Activated CD4-positive, alpha-beta T cell treated with anti-CD3 and anti-CD28 coated beads, Interleukin-2, amount 10 ng/mL, durations not matched to agents 24 days and 14 days (primary cell): Measurements from ENCODE around the gene ST13. TPM values are rescaled to one million over a fixed set of nuclear protein-coding genes. Genes with fewer than 3 reads are reported as not detected.
A peak's percentile ranks its signal among the peaks of the same experiment; 100 is the strongest.
"Not testable (repeated sequence)": the region's sequence is repeated elsewhere in the genome, so short reads cannot be mapped to it uniquely, and the experiment has no call there.

ENCODE experiments used
- DNase-seq: peaks from one replicate; pipeline ENCODE4 v3.0.0; 2022
- H3K27ac Mint-ChIP-seq: one replicate; pipeline ENCODE4 v1.8.0; 2022; ENCODE audit warnings: mild to moderate bottlenecking, mixed read lengths
- H3K27me3 Mint-ChIP-seq: one replicate; pipeline ENCODE4 v1.8.0; 2022; ENCODE audit warnings: mixed read lengths
- H3K36me3 Mint-ChIP-seq: one replicate; pipeline ENCODE4 v1.8.0; 2022; ENCODE audit warnings: low read depth, mild to moderate bottlenecking, mixed read lengths
- H3K4me1 Mint-ChIP-seq: one replicate; pipeline ENCODE4 v1.8.0; 2021; ENCODE audit warnings: mixed read lengths
- H3K4me3 Mint-ChIP-seq: one replicate; pipeline ENCODE4 v1.8.0; 2022; ENCODE audit warnings: mild to moderate bottlenecking, moderate library complexity, mixed read lengths
- H3K9me3 Mint-ChIP-seq: one replicate; pipeline ENCODE4 v1.8.0; 2021; ENCODE audit warnings: mixed read lengths
- intact Hi-C: fragments of 100-400 bp; cut with micrococcal nuclease; formaldehyde crosslinking; loops from one replicate; pipeline ENCODE4 v1.15.1; 2023
- total RNA-seq: library from RNA; stranded (reverse); gene quantifications from 2 replicates; pipeline ENCODE4 v1.2.3, GENCODE V29; 2022

Gene ST13
- total RNA-seq: 210 and 215 TPM in 2 replicates

GRCh38 chr22:40856513-40857308 is at the start of gene ST13, which contains the start of gene XPNPEP3:
Gene ST13 (minus strand): TSS chr22:40856639. CDS start chr22:40856540, 99 bp downstream.
Gene XPNPEP3 (plus strand): TSS chr22:40857148. CDS start chr22:40857182, 34 bp downstream.
- no peaks in the 10 kb centered on the region for H3K9me3 Mint-ChIP-seq
- H3K4me1 Mint-ChIP-seq: peaks cover 42% of the 10 kb centered on the region

GRCh38 chr22:40904101-40904500 is 47.7 kb upstream of the ST13 start:
- Mint-ChIP-seq H3K4me3 (no peak overlapping the region), H3K27me3 (no peaks in the 10 kb centered on the region), H3K9me3 (no peaks in the 10 kb centered on the region), H3K36me3 (peaks cover 1% of the 10 kb centered on the region), H3K27ac (no peak overlapping the region), H3K4me1 (peaks cover 2% of the 10 kb centered on the region)
- intact Hi-C loops: no loop called here
- no peak for DNase-seq

More at GRCh38 chr22:40856513-40857308, at the start of gene ST13, which contains the start of gene XPNPEP3:
- intact Hi-C loops: loop anchor here (1.0 to 2.0 kb wide), 7 partner anchors 37 to 430 kb away; partner anchors contain the start of genes L3MBTL2, MRTFA, RANGAP1 and RBX1
- Mint-ChIP-seq H3K27me3 (peaks cover 2% of the 10 kb centered on the region), H3K27ac (peak within 1 kb of the TSS; percentile 100), H3K36me3 (peaks cover 23% of the 10 kb centered on the region), H3K4me3 (peak within 1 kb of the TSS; percentile 96)
- peak; percentile 99 for DNase-seq

GRCh38 chr22:40898850-40899357 is 42.5 kb upstream of the ST13 start:
- Mint-ChIP-seq H3K4me1 (peaks cover 8% of the 10 kb centered on the region), H3K36me3 (no peaks in the 10 kb centered on the region), H3K27me3 (no peaks in the 10 kb centered on the region), H3K27ac (peak overlapping the region; percentile 80), H3K9me3 (no peaks in the 10 kb centered on the region), H3K4me3 (peak overlapping the region; percentile 34)
- peak; percentile 77 for DNase-seq
- intact Hi-C loops: loop anchor here (1.0 to 10.0 kb wide), 6 partner anchors 42 to 464 kb away; partner anchors contain the start of genes SLC25A17, ST13 and XPNPEP3

- Mint-ChIP-seq H3K9me3 (no peaks in the 10 kb centered on the region), H3K4me1 (peaks cover 8% of the 10 kb centered on the region), H3K27ac (no peak overlapping the region), H3K36me3 (peaks cover under 1% of the 10 kb centered on the region), H3K27me3 (no peaks in the 10 kb centered on the region), H3K4me3 (no peak overlapping the region)
- no peak for DNase-seq
- intact Hi-C loops: loop anchor here (10.0 kb wide), 1 partner anchor 460 kb away; no protein-coding TSS in a partner anchor
Measured at GRCh38 chr22:40894417-40894816, 38.0 kb upstream of the ST13 start.

GRCh38 chr22:40890881-40891280 is 34.4 kb upstream of the ST13 start:
- Mint-ChIP-seq H3K27ac (no peak overlapping the region), H3K4me1 (peaks cover 5% of the 10 kb centered on the region), H3K36me3 (peaks cover 13% of the 10 kb centered on the region), H3K27me3 (no peaks in the 10 kb centered on the region), H3K9me3 (no peaks in the 10 kb centered on the region), H3K4me3 (no peak overlapping the region)
- no peak for DNase-seq
- intact Hi-C loops: loop anchor here (10.0 kb wide), 1 partner anchor 456 kb away; no protein-coding TSS in a partner anchor

- no peaks in the 10 kb centered on the region for H3K27me3 Mint-ChIP-seq
- H3K27ac Mint-ChIP-seq: no peak overlapping the region
- intact Hi-C loops: no loop called here
Measured at GRCh38 chr22:40889116-40889515, 32.7 kb upstream of the ST13 start.

GRCh38 chr22:40878922-40879321 is 22.5 kb upstream of the ST13 start:
- Mint-ChIP-seq H3K9me3 (no peaks in the 10 kb centered on the region), H3K27me3 (no peaks in the 10 kb centered on the region), H3K4me3 (no peak overlapping the region), H3K27ac (no peak overlapping the region), H3K36me3 (peaks cover 5% of the 10 kb centered on the region), H3K4me1 (no peaks in the 10 kb centered on the region)
- intact Hi-C loops: no loop called here
- no peak for DNase-seq

More at GRCh38 chr22:40889116-40889515, 32.7 kb upstream of the ST13 start:
- no peak for DNase-seq
- H3K4me3 Mint-ChIP-seq: no peak overlapping the region
- peaks cover 16% of the 10 kb centered on the region for H3K36me3 Mint-ChIP-seq
- peaks cover 5% of the 10 kb centered on the region for H3K4me1 Mint-ChIP-seq
- no peaks in the 10 kb centered on the region for H3K9me3 Mint-ChIP-seq

- no peaks in the 10 kb centered on the region for H3K9me3 Mint-ChIP-seq
- intact Hi-C loops: no loop called here
- no peak overlapping the region for H3K27ac Mint-ChIP-seq
- H3K36me3 Mint-ChIP-seq: peaks cover 3% of the 10 kb centered on the region
- no peaks in the 10 kb centered on the region for H3K27me3 Mint-ChIP-seq
- H3K4me3 Mint-ChIP-seq: no peak overlapping the region
- no peaks in the 10 kb centered on the region for H3K4me1 Mint-ChIP-seq
- no peak for DNase-seq
Measured at GRCh38 chr22:40877488-40877887, 21.0 kb upstream of the ST13 start.

- no peaks in the 10 kb centered on the region for H3K4me1 Mint-ChIP-seq
- H3K27ac Mint-ChIP-seq: no peak overlapping the region
- no peak overlapping the region for H3K4me3 Mint-ChIP-seq
Measured at GRCh38 chr22:40876907-40877306, 20.5 kb upstream of the ST13 start.

GRCh38 chr22:40875111-40875510 is 18.7 kb upstream of the ST13 start:
- no peaks in the 10 kb centered on the region for H3K36me3 Mint-ChIP-seq
- H3K27ac Mint-ChIP-seq: no peak overlapping the region
- DNase-seq: no peak
- H3K4me1 Mint-ChIP-seq: no peaks in the 10 kb centered on the region
- intact Hi-C loops: no loop called here
- no peaks in the 10 kb centered on the region for H3K27me3 Mint-ChIP-seq
- no peaks in the 10 kb centered on the region for H3K9me3 Mint-ChIP-seq
- no peak overlapping the region for H3K4me3 Mint-ChIP-seq

More at GRCh38 chr22:40876907-40877306, 20.5 kb upstream of the ST13 start:
- intact Hi-C loops: no loop called here
- H3K9me3 Mint-ChIP-seq: no peaks in the 10 kb centered on the region
- no peak for DNase-seq
- peaks cover 2% of the 10 kb centered on the region for H3K36me3 Mint-ChIP-seq
- H3K27me3 Mint-ChIP-seq: no peaks in the 10 kb centered on the region

GRCh38 chr22:40874016-40874415 is 17.6 kb upstream of the ST13 start:
- H3K27me3 Mint-ChIP-seq: no peaks in the 10 kb centered on the region
- no peak for DNase-seq
- H3K9me3 Mint-ChIP-seq: no peaks in the 10 kb centered on the region
- H3K27ac Mint-ChIP-seq: no peak overlapping the region
- no peak overlapping the region for H3K4me3 Mint-ChIP-seq
- intact Hi-C loops: no loop called here
- no peaks in the 10 kb centered on the region for H3K36me3 Mint-ChIP-seq
- no peaks in the 10 kb centered on the region for H3K4me1 Mint-ChIP-seq

- H3K36me3 Mint-ChIP-seq, DNase-seq, H3K4me3 Mint-ChIP-seq, intact Hi-C loops, H3K27ac Mint-ChIP-seq, H3K27me3 Mint-ChIP-seq, H3K4me1 Mint-ChIP-seq, H3K9me3 Mint-ChIP-seq: not testable (repeated sequence)
Measured at GRCh38 chr22:40868379-40868778, 11.9 kb upstream of the ST13 start.

GRCh38 chr22:40867109-40867508 is 10.7 kb upstream of the ST13 start:
- H3K36me3 Mint-ChIP-seq: no peaks in the 10 kb centered on the region
- H3K4me1 Mint-ChIP-seq: peaks cover 2% of the 10 kb centered on the region
- no peaks in the 10 kb centered on the region for H3K27me3 Mint-ChIP-seq
- no peak overlapping the region for H3K27ac Mint-ChIP-seq
- no peak for DNase-seq
- intact Hi-C loops: no loop called here
- H3K4me3 Mint-ChIP-seq: no peak overlapping the region
- H3K9me3 Mint-ChIP-seq: no peaks in the 10 kb centered on the region

- Mint-ChIP-seq H3K36me3 (peaks cover 12% of the 10 kb centered on the region), H3K27ac (no peak overlapping the region), H3K4me1 (peaks cover 11% of the 10 kb centered on the region), H3K27me3 (no peaks in the 10 kb centered on the region), H3K9me3 (no peaks in the 10 kb centered on the region), H3K4me3 (no peak overlapping the region)
- DNase-seq: no peak
- intact Hi-C loops: no loop called here
Measured at GRCh38 chr22:40862537-40862936, 6.1 kb upstream of the ST13 start.
